Esophagus squamous epithelium (tissue), 5 donors: Measurements from ENCODE around the gene ZDHHC14. TPM values are rescaled to one million over a fixed set of nuclear protein-coding genes. Genes with fewer than 3 reads are reported as not detected.

ENCODE experiments used
- DNase-seq: peaks from one replicate; lab custom pipeline; 2025; lab: John Stamatoyannopoulos, UW
- H3K27ac ChIP-seq, 4 donors: fragments of 200-600 bp; sonication (generic); one replicate each; pipeline ENCODE4 v1.5.1; 2016 to 2019; ENCODE audit warnings: mild to moderate bottlenecking in 1 of 4
- H3K27me3 ChIP-seq, 4 donors: fragments of 200-600 bp; sonication (generic); 1 replicate in 3 of 4; 2 replicates in 1 of 4; pipeline versions ENCODE4 v1.5.1 to v1.6.0; 2017 to 2021; ENCODE audit warnings: antibody characterized with exemption in 1 of 4
- H3K36me3 ChIP-seq, 3 donors: fragments of 200-600 bp; sonication (generic); one replicate each; pipeline ENCODE4 v1.5.1; 2016 to 2019
- H3K4me1 ChIP-seq, 3 donors: fragments of 200-600 bp; sonication (generic); one replicate each; pipeline ENCODE4 v1.5.1; 2017 to 2019
- H3K4me3 ChIP-seq, 4 donors: fragments of 200-600 bp; sonication (generic); 1 replicate in 3 of 4; 2 replicates in 1 of 4; pipeline ENCODE4 v1.5.1; 2016 to 2019; ENCODE audit warnings: mild to moderate bottlenecking in 2 of 4, moderate library complexity in 1 of 4
- H3K9me3 ChIP-seq, 3 donors: fragments of 200-600 bp; sonication (generic); one replicate each; pipeline ENCODE4 v1.5.1; 2016 to 2019
- POLR2A ChIP-seq, 4 donors: fragments of 450-650 bp; IDR thresholded peaks; one replicate each; pipeline ENCODE4 v1.6.1; 2017; ENCODE audit warnings: antibody characterized with exemption in 4 of 4, mild to moderate bottlenecking in 4 of 4, moderate library complexity in 3 of 4
- WGBS, 2 donors: methylation state at CpG; one replicate each; pipeline ENCODE4 v1.1.5; 2018; 5-methylcytosine and 5-hydroxymethylcytosine counted together
- intact Hi-C: fragments of 100-400 bp; cut with DNase I; formaldehyde crosslinking; loops from one replicate; pipeline ENCODE4 v1.15.0; 2022
- total RNA-seq, 4 donors: library from RNA; depleted of rRNA; stranded (reverse); fragments of >200 nt; gene quantifications; one replicate each; pipeline ENCODE4 v1.1.0, GENCODE V29; 2016
- TF ChIP-seq, protein P1 (sequence below), 6 experiments: fragments of 450-650 bp in 4 of 6; fragments of 200-600 bp in 2 of 6; sonication (generic) in 2 of 6; IDR thresholded peaks; one replicate each; pipeline ENCODE4 v1.5.1; 2016 to 2019; ENCODE audit warnings: antibody characterized with exemption in 6 of 6, mild to moderate bottlenecking in 4 of 6, moderate library complexity in 4 of 6
- donor health status: DM: yes; HTN: yes; CAD: no.

Gene ZDHHC14
- total RNA-seq, 4 donors from 2014 or later = 6.1 to 15.6 (median 6.9) TPM

DNA sequence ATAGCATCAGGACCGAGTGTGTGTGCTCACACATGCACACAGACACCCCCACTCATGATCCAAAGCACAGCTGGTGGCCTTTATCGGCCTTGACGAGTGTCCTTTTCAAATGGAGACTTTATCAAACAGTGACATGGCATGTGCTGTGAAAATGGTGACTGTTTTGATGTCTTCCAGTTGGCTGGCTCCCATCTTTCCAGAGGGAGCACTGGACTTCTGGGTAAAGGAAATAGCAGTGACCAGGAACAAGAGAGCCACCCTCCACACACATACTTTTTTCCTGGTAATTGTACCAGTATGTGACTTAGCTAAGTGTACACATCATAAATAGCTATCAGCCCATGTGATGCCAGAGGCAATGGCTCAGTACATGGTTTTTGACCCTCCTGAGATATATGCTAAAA lies 52.7 kb downstream of the ZDHHC14 start:
- DNase-seq = no peak
- Histone ChIP-seq H3K4me3 (no peak overlapping the region), H3K36me3 (no peaks in the 10 kb centered on the region), H3K9me3 (no peaks in the 10 kb centered on the region), H3K4me1 (peaks cover 0 to 26% (median 0%) of the 10 kb centered on the region in 3 donors), H3K27me3 (no peaks in the 10 kb centered on the region), H3K27ac (no peak overlapping the region)
- intact Hi-C loops = no loop called here
- TF ChIP-seq, protein P1, sequence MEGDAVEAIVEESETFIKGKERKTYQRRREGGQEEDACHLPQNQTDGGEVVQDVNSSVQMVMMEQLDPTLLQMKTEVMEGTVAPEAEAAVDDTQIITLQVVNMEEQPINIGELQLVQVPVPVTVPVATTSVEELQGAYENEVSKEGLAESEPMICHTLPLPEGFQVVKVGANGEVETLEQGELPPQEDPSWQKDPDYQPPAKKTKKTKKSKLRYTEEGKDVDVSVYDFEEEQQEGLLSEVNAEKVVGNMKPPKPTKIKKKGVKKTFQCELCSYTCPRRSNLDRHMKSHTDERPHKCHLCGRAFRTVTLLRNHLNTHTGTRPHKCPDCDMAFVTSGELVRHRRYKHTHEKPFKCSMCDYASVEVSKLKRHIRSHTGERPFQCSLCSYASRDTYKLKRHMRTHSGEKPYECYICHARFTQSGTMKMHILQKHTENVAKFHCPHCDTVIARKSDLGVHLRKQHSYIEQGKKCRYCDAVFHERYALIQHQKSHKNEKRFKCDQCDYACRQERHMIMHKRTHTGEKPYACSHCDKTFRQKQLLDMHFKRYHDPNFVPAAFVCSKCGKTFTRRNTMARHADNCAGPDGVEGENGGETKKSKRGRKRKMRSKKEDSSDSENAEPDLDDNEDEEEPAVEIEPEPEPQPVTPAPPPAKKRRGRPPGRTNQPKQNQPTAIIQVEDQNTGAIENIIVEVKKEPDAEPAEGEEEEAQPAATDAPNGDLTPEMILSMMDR (IDR thresholded peaks at IDR 0.05) = no peak
- 80 to 94% methylated on average over 3 of the region's 3 CpGs for WGBS, 2 donors

DNA sequence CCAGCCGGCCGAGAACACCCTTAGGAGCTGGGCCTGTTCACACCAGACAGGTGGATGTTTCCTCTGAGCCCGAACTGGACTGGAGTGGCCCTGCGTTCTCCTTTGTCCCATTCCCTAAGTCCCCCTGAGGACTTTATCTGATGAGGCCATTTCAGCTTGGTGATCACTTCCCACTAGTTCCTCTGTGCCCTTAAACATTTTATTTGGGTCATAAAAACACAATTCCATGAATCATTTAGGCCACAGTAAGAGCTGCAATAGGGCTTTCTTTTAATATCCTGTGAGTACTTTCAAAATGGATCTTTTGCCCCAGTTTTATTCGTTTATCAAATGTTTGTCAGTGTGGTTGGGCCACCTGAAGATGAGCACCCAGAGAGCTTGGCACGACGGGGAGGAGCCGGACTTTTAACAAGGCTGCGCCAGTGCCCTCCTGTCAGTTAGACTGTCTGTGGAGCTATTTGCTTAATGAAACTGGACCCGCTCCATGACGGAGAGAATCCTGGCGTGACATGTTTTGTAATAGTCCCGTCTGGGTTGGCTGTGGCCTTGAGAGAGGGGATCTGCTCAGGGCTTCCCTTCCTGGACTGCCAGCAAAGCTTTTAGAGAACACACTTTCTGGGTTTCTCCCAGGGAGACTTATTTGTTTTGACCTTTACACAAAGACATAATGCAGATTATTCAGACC lies 53.5 kb downstream of the ZDHHC14 start:
- Histone ChIP-seq H3K27me3 (no peaks in the 10 kb centered on the region), H3K4me1 (peaks cover 0 to 26% (median 0%) of the 10 kb centered on the region in 3 donors), H3K9me3 (no peaks in the 10 kb centered on the region), H3K36me3 (no peaks in the 10 kb centered on the region), H3K4me3 (no peak overlapping the region), H3K27ac (peak overlapping the region in 2 of 4 donors; percentile 18 to 32)
- WGBS, 2 donors = 67 to 87% methylated on average over 6 to 9 of the region's 13 CpGs
- DNase-seq = no peak
- intact Hi-C loops = no loop called here
- no peak for TF ChIP-seq POLR2A (IDR thresholded peaks at IDR 0.05)
- TF ChIP-seq, protein P1 (IDR thresholded peaks at IDR 0.05) = no peak

DNA sequence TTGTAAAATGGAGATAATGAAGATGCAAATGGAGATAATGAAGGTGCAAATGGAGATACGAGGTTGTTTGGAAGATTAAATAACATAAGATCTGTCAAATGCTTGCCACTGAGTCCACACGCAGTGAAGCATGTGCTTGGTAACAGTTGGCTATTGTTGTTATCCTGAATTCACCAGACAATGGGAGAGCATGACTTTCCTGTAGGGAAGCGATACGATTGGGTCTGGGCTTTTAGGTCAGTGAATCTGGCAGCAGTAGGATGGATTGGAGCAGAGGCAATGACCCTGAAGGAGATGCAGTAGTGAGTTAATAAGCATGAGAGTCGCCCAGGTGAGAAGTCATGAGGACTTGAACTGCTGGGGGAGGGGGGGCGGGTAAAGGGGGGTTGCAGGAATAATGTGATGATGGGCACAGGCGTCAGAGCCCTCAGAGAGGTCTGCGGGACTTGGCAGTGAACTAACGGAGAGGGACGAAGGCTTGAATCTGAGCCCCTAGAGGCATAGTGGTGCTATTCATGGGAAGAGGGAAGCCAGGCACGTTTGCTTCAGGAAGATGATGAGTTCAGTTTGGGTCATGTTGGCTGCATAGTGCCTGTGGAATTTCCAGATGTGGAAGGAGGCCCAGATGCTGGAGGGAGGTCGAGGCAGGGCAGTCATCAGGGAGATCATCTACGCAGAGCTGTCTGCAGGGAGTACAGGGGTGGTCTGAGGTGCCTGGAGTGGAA lies 55.4 kb downstream of the ZDHHC14 start:
- intact Hi-C loops = no loop called here
- no peak for TF ChIP-seq POLR2A (IDR thresholded peaks at IDR 0.05)
- TF ChIP-seq, protein P1 (IDR thresholded peaks at IDR 0.05) = no peak
- 76 to 82% methylated on average over 12 to 13 of the region's 13 CpGs for WGBS, 2 donors

DNA sequence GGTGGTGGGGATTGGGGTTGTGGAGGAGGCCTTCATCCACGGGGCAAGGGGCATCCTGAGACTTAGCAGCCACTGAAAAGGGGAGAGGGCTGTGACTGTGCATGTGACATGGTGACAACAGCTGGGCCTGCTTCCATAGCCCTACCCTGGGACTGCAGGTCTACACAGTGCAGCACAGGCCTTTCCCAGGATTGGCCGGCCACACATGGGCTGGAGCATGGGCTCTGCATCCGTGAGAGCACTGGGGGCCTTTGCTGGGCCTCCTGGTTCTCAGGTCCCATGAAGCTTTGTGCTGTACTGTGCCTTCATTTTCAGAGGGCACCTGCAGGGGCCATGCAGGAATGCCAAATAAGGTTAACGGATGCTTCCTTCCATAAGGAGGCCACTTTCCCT lies 56.0 kb downstream of the ZDHHC14 start:
- H3K27ac ChIP-seq = no peak overlapping the region
- intact Hi-C loops = no loop called here
- no peaks in the 10 kb centered on the region for H3K9me3 ChIP-seq
- 83 to 87% methylated on average over 3 to 4 of the region's 4 CpGs for WGBS, 2 donors
- TF ChIP-seq, protein P1 (IDR thresholded peaks at IDR 0.05) = no peak
- TF ChIP-seq POLR2A (IDR thresholded peaks at IDR 0.05) = no peak
- H3K27me3 ChIP-seq = no peaks in the 10 kb centered on the region
- H3K4me3 ChIP-seq = no peak overlapping the region
- H3K36me3 ChIP-seq = no peaks in the 10 kb centered on the region
- H3K4me1 ChIP-seq = peaks cover 0 to 26% (median 0%) of the 10 kb centered on the region in 3 donors
- DNase-seq = no peak

More for the DNA sequence above, 55.4 kb downstream of the ZDHHC14 start:
- Histone ChIP-seq H3K4me3 (no peak overlapping the region), H3K27ac (no peak overlapping the region), H3K9me3 (no peaks in the 10 kb centered on the region), H3K27me3 (no peaks in the 10 kb centered on the region), H3K36me3 (no peaks in the 10 kb centered on the region), H3K4me1 (peaks cover 0 to 26% (median 0%) of the 10 kb centered on the region in 3 donors)
- no peak for DNase-seq

DNA sequence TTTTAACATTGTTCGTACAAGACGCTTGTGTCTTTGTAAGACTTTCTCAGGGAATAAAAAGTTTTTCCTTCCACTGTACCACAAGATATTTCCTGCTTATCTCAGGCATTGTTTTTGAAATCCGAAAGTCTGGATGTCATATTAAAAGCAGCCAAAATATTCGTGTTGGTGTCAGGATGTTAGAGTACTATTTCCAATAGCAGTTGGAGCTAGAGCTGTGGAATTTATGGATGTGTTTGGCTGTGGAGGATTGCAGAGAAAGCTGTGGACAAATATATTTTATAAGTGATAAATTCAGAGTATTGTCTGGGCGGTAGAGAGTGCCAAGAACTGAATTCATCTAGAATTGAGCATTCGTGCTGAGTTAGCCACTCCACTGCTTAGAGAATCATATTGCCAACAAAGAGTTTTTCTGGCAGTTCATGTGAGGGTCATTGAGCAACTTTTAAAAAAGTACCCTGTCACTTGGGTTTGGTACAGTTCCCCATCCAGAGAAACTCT lies 57.7 kb downstream of the ZDHHC14 start:
- 50 to 57% methylated on average over 6 of the region's 6 CpGs for WGBS, 2 donors
- Histone ChIP-seq H3K27ac (peak overlapping the region in 2 of 4 donors; percentile 21 to 25), H3K4me1 (peaks cover 0 to 19% (median 0%) of the 10 kb centered on the region in 3 donors), H3K27me3 (no peaks in the 10 kb centered on the region), H3K4me3 (no peak overlapping the region), H3K36me3 (no peaks in the 10 kb centered on the region), H3K9me3 (no peaks in the 10 kb centered on the region)
- intact Hi-C loops = no loop called here
- no peak for DNase-seq
- TF ChIP-seq, protein P1 (IDR thresholded peaks at IDR 0.05) = no peak
- TF ChIP-seq POLR2A (IDR thresholded peaks at IDR 0.05) = no peak
